Osteoblast (primary cell): ENCODE data around the gene SERPINB7. TPM values are rescaled to one million over a fixed set of nuclear protein-coding genes. Genes with fewer than 3 reads are reported as not detected.

Experiments
- DNase-seq: peaks from one replicate; pipeline ENCODE4 v3.0.0; 2011; ENCODE audit warnings: low spot score, mixed read lengths; ENCODE audit not compliant: insufficient read length; ENCODE audit errors: missing footprints
- H2AFZ ChIP-seq: 2 replicates; pipeline ENCODE4 v1.6.0; 2011; ENCODE audit warnings: mild to moderate bottlenecking, low read length
- H3K27ac ChIP-seq: 2 replicates; pipeline ENCODE4 v1.5.1; 2011; ENCODE audit warnings: mild to moderate bottlenecking, low read depth, low read length, moderate library complexity
- H3K27me3 ChIP-seq: 2 replicates; pipeline ENCODE4 v1.6.0; 2012; ENCODE audit warnings: mild to moderate bottlenecking, control low read depth, inconsistent platforms, low read length, moderate library complexity; ENCODE audit not compliant: insufficient read depth
- H3K36me3 ChIP-seq: 2 replicates; pipeline ENCODE4 v1.5.1; 2011; ENCODE audit warnings: mild to moderate bottlenecking, low read length, control low read depth, moderate library complexity; ENCODE audit not compliant: insufficient read depth
- H3K4me1 ChIP-seq: 2 replicates; pipeline ENCODE4 v1.5.1; 2011; ENCODE audit warnings: mild to moderate bottlenecking, low read length, control low read depth, moderate library complexity; ENCODE audit not compliant: insufficient read depth
- H3K4me2 ChIP-seq: 2 replicates; pipeline ENCODE4 v1.6.0; 2011; ENCODE audit warnings: mild to moderate bottlenecking, low read length; ENCODE audit not compliant: insufficient read depth
- H3K4me3 ChIP-seq: fragments of 200-600 bp; sonication (generic); 3 replicates; pipeline ENCODE4 v1.5.1; 2012; ENCODE audit warnings: mild to moderate bottlenecking, low read length, inconsistent platforms; ENCODE audit not compliant: insufficient read depth
- H3K79me2 ChIP-seq: 2 replicates; pipeline ENCODE4 v1.6.0; 2012; ENCODE audit warnings: mild to moderate bottlenecking, low read length, control low read depth, inconsistent platforms; ENCODE audit not compliant: insufficient read depth
- H3K9me3 ChIP-seq: 2 replicates; pipeline ENCODE4 v1.5.1; 2011; ENCODE audit warnings: low read depth, low read length, control low read depth
- H4K20me1 ChIP-seq: 2 replicates; pipeline ENCODE4 v1.6.0; 2012; ENCODE audit warnings: mild to moderate bottlenecking, low read length, control low read depth; ENCODE audit not compliant: insufficient read depth
- total RNA-seq: library from RNA; depleted of rRNA; stranded (reverse); fragments of >200 nt; gene quantifications from 2 replicates; pipeline ENCODE4 v1.2.3, GENCODE V29; 2012
- TF ChIP-seq, protein P1 (sequence below): IDR thresholded peaks from 2 replicates; pipeline ENCODE4 v1.5.1; 2011; ENCODE audit warnings: mild to moderate bottlenecking, low read depth, low read length, moderate library complexity; ENCODE audit errors: extremely low read depth

SERPINB7 gene
- total RNA-seq, 1 donor: 0.36 TPM

DNA sequence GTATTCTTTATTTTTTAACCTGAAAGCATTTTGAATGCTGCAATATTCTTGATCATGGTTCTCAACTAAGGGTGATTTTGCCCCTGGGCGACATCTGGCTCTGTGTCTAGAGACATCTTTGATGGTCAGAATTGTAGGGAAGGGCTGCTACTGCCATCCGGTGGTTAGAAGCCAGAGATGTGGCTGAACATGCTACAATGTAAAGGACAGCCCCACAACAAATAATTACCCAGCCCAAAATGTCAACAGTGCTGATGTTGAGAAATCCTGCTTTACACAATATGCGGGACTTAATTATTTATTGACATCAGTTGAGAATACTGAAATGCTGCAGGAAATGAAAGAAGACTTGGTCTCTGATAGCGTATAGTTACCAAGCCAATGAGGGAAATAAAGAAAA, 74.8 kb downstream of the SERPINB7 start:
- no peaks in the 10 kb centered on the region for H4K20me1 ChIP-seq
- no peak overlapping the region for H3K4me3 ChIP-seq
- no peak overlapping the region for H3K27ac ChIP-seq
- H2AFZ ChIP-seq: no peak overlapping the region
- TF ChIP-seq, protein P1, sequence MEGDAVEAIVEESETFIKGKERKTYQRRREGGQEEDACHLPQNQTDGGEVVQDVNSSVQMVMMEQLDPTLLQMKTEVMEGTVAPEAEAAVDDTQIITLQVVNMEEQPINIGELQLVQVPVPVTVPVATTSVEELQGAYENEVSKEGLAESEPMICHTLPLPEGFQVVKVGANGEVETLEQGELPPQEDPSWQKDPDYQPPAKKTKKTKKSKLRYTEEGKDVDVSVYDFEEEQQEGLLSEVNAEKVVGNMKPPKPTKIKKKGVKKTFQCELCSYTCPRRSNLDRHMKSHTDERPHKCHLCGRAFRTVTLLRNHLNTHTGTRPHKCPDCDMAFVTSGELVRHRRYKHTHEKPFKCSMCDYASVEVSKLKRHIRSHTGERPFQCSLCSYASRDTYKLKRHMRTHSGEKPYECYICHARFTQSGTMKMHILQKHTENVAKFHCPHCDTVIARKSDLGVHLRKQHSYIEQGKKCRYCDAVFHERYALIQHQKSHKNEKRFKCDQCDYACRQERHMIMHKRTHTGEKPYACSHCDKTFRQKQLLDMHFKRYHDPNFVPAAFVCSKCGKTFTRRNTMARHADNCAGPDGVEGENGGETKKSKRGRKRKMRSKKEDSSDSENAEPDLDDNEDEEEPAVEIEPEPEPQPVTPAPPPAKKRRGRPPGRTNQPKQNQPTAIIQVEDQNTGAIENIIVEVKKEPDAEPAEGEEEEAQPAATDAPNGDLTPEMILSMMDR: peak; percentile 60
- no peak for DNase-seq
- no peaks in the 10 kb centered on the region for H3K36me3 ChIP-seq
- H3K9me3 ChIP-seq: no peaks in the 10 kb centered on the region
- no peaks in the 10 kb centered on the region for H3K79me2 ChIP-seq
- H3K4me2 ChIP-seq: no peak overlapping the region
- H3K27me3 ChIP-seq: peaks cover 12% of the 10 kb centered on the region
- H3K4me1 ChIP-seq: no peaks in the 10 kb centered on the region

DNA sequence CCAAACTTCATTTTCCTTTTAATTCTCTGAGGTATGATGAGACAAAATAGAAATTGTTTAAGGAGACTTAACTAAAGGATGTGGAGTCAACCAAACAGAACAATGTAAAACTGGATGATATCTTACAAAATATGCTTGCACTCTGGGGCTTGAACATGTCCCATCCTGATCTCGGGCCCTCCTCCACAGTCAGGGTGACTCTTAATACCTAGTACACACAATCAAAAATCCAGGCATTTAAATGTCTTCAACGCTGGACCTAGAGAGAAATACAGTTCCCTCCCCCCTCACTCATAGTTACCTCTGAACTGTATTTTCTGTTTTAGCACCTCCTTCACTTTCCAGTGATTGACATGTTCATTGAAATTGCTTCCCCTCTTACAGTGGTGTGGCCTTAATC, 75.4 kb downstream of the SERPINB7 start:
- TF ChIP-seq, protein P1: no peak
- Histone ChIP-seq H3K27ac (no peak overlapping the region), H3K4me2 (no peak overlapping the region), H2AFZ (no peak overlapping the region), H3K4me3 (no peak overlapping the region), H3K4me1 (no peaks in the 10 kb centered on the region), H4K20me1 (no peaks in the 10 kb centered on the region), H3K36me3 (no peaks in the 10 kb centered on the region), H3K79me2 (no peaks in the 10 kb centered on the region), H3K27me3 (peaks cover 12% of the 10 kb centered on the region), H3K9me3 (no peaks in the 10 kb centered on the region)
- DNase-seq: no peak

Other genes starting within 250 kb of the SERPINB7 start
- gene SERPINB12, start 233.0 kb upstream of the SERPINB7 start, total RNA-seq: not detected in 2 replicates
- gene SERPINB13, start 188.1 kb upstream of the SERPINB7 start, total RNA-seq: under 0.01 TPM in 1 of 2 replicates, not detected in the other
- gene SERPINB4, start 131.2 kb upstream of the SERPINB7 start, total RNA-seq: 0.29 TPM in 1 of 2 replicates, not detected in the other
- gene SERPINB3, start 113.5 kb upstream of the SERPINB7 start, total RNA-seq: not detected in 2 replicates
- gene SERPINB11, start 72.5 kb upstream of the SERPINB7 start, total RNA-seq: not detected in 2 replicates
- 0.72 and 1.8 TPM in 2 replicates for gene SERPINB2, start 112.3 kb downstream of the SERPINB7 start, total RNA-seq
- gene SERPINB10, start 132.5 kb downstream of the SERPINB7 start, total RNA-seq: 0.29 TPM in 1 of 2 replicates, not detected in the other
- under 0.01 and 1.4 TPM in 2 replicates for gene HMSD, start 173.9 kb downstream of the SERPINB7 start, total RNA-seq
- 30.4 and 31.8 TPM in 2 replicates for gene SERPINB8, start 194.7 kb downstream of the SERPINB7 start, total RNA-seq